ENCODE results near the gene CLASRP. TPM values are rescaled to one million over a fixed set of nuclear protein-coding genes. Genes with fewer than 3 reads are reported as not detected.
A peak's percentile ranks its signal among the peaks of the same experiment; 100 is the strongest.

The CLASRP gene
- total RNA-seq, 1 donor from 2014 or later, result 81.5 TPM

DNA sequence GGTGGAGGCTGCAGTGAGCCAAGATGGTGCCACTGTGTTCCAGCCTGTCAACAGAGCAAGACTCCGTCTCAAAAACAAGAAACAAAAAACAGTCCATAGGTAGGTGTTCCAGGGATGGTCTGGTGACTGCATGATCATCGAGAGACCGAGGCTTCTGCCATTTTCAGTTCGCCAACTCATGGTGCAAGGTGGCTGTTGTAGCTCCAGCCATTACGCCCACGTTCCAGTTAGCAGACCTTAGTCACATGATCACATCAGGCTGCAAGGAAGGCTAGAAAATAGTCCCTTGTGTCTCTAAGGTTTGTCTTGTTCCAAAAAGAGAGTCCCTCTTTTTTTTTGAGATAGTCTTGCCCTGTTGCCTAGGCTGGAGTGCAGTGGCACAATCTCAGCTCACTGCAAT lies 3.1 kb upstream of the CLASRP start:
- Mint-ChIP-seq H3K4me1 (ENCODE audit: unreplicated experiment) (peaks cover 14% of the 10 kb centered on the region), H3K27ac (ENCODE audit: unreplicated experiment) (no peak overlapping the region), H3K4me3 (ENCODE audit: unreplicated experiment) (no peak overlapping the region), H3K36me3 (ENCODE audit: unreplicated experiment) (peaks cover 22% of the 10 kb centered on the region), H3K9me3 (ENCODE audit: unreplicated experiment) (no peaks in the 10 kb centered on the region), H3K27me3 (ENCODE audit: unreplicated experiment) (no peaks in the 10 kb centered on the region)
- DNase-seq (ENCODE audit: extremely low spot score, unreplicated experiment), result no peak
- TF ChIP-seq, protein P1, sequence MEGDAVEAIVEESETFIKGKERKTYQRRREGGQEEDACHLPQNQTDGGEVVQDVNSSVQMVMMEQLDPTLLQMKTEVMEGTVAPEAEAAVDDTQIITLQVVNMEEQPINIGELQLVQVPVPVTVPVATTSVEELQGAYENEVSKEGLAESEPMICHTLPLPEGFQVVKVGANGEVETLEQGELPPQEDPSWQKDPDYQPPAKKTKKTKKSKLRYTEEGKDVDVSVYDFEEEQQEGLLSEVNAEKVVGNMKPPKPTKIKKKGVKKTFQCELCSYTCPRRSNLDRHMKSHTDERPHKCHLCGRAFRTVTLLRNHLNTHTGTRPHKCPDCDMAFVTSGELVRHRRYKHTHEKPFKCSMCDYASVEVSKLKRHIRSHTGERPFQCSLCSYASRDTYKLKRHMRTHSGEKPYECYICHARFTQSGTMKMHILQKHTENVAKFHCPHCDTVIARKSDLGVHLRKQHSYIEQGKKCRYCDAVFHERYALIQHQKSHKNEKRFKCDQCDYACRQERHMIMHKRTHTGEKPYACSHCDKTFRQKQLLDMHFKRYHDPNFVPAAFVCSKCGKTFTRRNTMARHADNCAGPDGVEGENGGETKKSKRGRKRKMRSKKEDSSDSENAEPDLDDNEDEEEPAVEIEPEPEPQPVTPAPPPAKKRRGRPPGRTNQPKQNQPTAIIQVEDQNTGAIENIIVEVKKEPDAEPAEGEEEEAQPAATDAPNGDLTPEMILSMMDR (IDR thresholded peaks at IDR 0.05), result no peak

DNA sequence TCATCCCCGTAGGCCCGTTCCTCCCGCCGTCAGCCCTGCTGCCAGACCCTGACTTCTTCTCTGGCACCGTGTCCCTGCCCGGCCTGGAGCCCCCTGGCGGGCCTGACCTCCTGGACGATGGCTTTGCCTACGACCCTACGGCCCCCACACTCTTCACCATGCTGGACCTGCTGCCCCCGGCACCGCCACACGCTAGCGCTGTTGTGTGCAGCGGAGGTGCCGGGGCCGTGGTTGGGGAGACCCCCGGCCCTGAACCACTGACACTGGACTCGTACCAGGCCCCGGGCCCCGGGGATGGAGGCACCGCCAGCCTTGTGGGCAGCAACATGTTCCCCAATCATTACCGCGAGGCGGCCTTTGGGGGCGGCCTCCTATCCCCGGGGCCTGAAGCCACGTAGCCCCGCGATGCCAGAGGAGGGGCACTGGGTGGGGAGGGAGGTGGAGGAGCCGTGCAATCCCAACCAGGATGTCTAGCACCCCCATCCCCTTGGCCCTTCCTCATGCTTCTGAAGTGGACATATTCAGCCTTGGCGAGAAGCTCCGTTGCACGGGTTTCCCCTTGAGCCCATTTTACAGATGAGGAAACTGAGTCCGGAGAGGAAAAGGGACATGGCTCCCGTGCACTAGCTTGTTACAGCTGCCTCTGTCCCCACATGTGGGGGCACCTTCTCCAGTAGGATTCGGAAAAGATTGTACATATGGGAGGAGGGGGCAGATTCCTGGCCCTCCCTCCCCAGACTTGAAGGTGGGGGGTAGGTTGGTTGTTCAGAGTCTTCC lies 1.3 kb upstream of the CLASRP start:
- Mint-ChIP-seq H3K4me3 (ENCODE audit: unreplicated experiment) (peak overlapping the region; percentile 48), H3K36me3 (ENCODE audit: unreplicated experiment) (peaks cover 27% of the 10 kb centered on the region), H3K4me1 (ENCODE audit: unreplicated experiment) (peaks cover 18% of the 10 kb centered on the region), H3K27ac (ENCODE audit: unreplicated experiment) (peak overlapping the region; percentile 52), H3K9me3 (ENCODE audit: unreplicated experiment) (no peaks in the 10 kb centered on the region), H3K27me3 (ENCODE audit: unreplicated experiment) (no peaks in the 10 kb centered on the region)
- TF ChIP-seq, protein P1 (IDR thresholded peaks at IDR 0.05), result no peak
- no peak for DNase-seq (ENCODE audit: extremely low spot score, unreplicated experiment)

DNA sequence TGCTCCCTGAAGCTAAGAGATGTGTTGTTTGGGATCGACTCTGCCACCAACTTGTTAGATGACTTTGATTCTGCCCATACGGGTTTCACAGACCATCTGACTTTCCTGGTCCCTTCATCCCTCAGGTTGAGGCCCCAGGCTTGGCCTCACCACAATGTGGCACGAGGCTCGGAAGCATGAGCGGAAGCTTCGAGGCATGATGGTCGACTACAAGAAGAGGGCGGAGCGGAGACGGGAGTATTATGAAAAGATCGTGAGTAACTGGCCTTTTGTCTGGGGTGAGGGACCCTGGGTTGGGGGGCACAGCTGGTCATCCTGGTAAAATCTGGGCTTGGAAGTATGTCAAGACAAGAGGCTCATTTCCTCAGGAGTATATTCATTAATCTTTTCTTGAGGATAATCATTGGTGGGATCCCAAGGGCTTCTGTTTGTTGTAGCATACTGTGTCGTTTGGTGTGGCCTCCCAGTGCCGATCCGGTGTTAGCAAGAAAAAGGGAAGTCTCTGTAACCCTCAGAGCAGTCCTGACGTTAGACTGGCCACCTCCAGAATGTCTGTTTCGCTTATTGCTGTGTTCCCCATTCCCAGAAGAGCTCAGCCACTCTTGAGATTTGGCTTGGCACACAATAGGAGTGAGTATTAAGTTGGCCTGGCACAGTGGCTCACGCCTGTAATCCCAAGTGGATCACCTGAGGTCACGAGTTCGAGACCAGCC lies 1.4 kb downstream of the CLASRP start:
- TF ChIP-seq, protein P1 (IDR thresholded peaks at IDR 0.05), result no peak
- H3K27me3 Mint-ChIP-seq (ENCODE audit: unreplicated experiment), result no peaks in the 10 kb centered on the region
- H3K9me3 Mint-ChIP-seq (ENCODE audit: unreplicated experiment), result no peaks in the 10 kb centered on the region
- H3K36me3 Mint-ChIP-seq (ENCODE audit: unreplicated experiment), result peaks cover 27% of the 10 kb centered on the region
- H3K4me1 Mint-ChIP-seq (ENCODE audit: unreplicated experiment), result peaks cover 18% of the 10 kb centered on the region
- peak overlapping the region; percentile 99 for H3K4me3 Mint-ChIP-seq (ENCODE audit: unreplicated experiment)
- DNase-seq (ENCODE audit: extremely low spot score, unreplicated experiment), result no peak
- H3K27ac Mint-ChIP-seq (ENCODE audit: unreplicated experiment), result no peak overlapping the region

DNA sequence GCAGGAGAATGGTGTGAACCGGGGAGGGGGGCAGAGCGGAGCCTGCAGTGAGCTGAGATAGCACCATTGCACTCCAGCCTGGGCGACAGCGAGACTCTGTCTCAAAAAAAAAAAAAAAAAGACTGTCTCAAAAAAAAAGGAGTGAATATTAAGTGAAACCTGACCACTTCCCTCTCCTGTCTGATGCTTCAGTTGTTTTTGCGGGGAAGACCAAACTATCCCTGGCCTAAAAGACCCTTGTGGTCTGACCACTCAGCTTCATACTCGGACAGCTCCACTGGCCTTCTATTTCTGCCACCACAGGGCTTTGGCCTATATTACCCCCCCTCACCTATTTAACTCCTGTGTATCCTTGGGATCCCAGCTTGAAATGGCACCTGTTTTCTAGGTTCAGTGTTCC lies 2.3 kb downstream of the CLASRP start:
- Mint-ChIP-seq H3K36me3 (ENCODE audit: unreplicated experiment) (peaks cover 30% of the 10 kb centered on the region), H3K27me3 (ENCODE audit: unreplicated experiment) (no peaks in the 10 kb centered on the region), H3K4me3 (ENCODE audit: unreplicated experiment) (peak overlapping the region; percentile 56), H3K9me3 (ENCODE audit: unreplicated experiment) (no peaks in the 10 kb centered on the region), H3K27ac (ENCODE audit: unreplicated experiment) (no peak overlapping the region), H3K4me1 (ENCODE audit: unreplicated experiment) (peaks cover 18% of the 10 kb centered on the region)
- no peak for DNase-seq (ENCODE audit: extremely low spot score, unreplicated experiment)
- TF ChIP-seq, protein P1 (IDR thresholded peaks at IDR 0.05), result no peak

DNA sequence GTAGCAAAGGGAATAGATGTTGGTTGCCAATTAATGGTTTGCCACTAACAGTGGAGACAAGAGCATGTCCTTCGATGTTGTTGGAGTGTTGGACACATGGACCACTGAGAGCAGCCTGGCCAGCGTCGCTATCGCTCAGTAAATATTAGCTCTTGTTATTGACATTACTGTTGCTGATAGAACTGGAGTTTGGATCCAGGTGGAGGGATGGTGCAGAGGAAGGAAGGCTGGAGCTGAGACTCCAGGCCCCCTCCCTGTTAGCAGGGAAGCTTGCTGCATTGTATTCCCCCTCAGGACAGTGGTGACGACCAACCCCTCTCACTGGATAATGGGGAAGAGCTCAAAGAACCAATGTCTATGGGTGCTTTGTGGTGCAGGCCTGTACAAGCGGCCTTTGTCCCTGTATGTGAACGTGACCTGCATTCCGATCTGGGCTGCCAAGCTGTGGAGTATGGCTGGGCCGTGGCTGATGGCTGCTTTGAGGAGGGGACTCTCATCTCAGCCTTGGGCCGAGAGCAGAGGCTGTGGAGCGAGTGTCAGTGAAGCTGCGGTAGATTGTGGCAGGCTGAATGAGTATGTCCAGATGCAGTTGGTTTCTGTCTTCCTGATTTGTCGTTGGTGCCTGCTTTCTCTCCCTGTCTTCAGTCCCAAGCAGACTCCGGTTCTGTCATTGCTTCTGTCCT lies 7.0 kb downstream of the CLASRP start:
- Mint-ChIP-seq H3K4me3 (ENCODE audit: unreplicated experiment) (no peak overlapping the region), H3K27me3 (ENCODE audit: unreplicated experiment) (no peaks in the 10 kb centered on the region), H3K9me3 (ENCODE audit: unreplicated experiment) (no peaks in the 10 kb centered on the region), H3K27ac (ENCODE audit: unreplicated experiment) (no peak overlapping the region), H3K36me3 (ENCODE audit: unreplicated experiment) (peaks cover 33% of the 10 kb centered on the region), H3K4me1 (ENCODE audit: unreplicated experiment) (peaks cover 8% of the 10 kb centered on the region)
- TF ChIP-seq, protein P1 (IDR thresholded peaks at IDR 0.05), result no peak
- no peak for DNase-seq (ENCODE audit: extremely low spot score, unreplicated experiment)
